ENCODE measurements around the gene HS3ST3A1.

DNA sequence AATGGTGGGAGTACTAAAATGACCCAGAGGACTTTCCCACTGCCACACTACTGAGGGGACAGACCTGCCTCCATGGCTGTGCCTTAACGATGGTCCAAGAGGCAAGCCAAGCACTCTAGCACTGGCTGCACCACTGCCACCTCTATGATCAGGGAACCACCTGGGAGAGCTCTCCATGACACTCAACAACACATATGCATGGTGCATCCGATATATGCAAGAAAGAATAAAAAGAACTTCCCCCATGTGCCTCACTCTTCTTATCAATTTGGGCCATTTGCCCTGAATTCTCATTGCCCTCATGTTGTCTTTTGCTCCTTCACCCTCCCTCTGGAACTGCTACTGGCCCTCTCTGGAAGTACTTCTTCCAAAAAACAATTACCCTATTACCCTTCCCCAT lies 99.5 kb downstream of the HS3ST3A1 start:
- TF ChIP-seq POLR2A (IDR thresholded peaks at IDR 0.05; ENCODE audit: low read length) (no peak), GATA1 (IDR thresholded peaks at IDR 0.05; ENCODE audit: low read depth, low read length) (no peak)
